K562 (cell line): ENCODE data around the gene CSK.
A peak's percentile ranks its signal among the peaks of the same experiment; 100 is the strongest.

Experiments used
- GABPA ChIP-seq: fragments of 200-800 bp; sonication (Bioruptor generic); conservative IDR thresholded peaks from 2 replicates; pipeline ENCODE4 v1.6.1; 2016; ENCODE audit warnings: low read depth, missing genetic modification characterization, missing compliant biosample characterization
- POLR2AphosphoS5 ChIP-seq: IDR thresholded peaks from 2 replicates; pipeline ENCODE4 v1.6.1; 2011; ENCODE audit warnings: mild to moderate bottlenecking, low read depth, low read length, moderate library complexity; ENCODE audit not compliant: control insufficient read depth, insufficient read depth
- SP1 ChIP-seq: sonication (generic); formaldehyde crosslinking; IDR thresholded peaks from 2 replicates; pipeline ENCODE4 v1.8.1; 2022; ENCODE audit warnings: mild to moderate bottlenecking, missing genetic modification reagents
- ZBTB8A ChIP-seq: fragments of 450-650 bp; IDR thresholded peaks from 2 replicates; pipeline ENCODE4 v1.6.1; 2018; ENCODE audit warnings: mild to moderate bottlenecking, moderate library complexity; ENCODE audit not compliant: partially characterized antibody
- ZKSCAN1 ChIP-seq: fragments of 150-350 bp; IDR thresholded peaks from 2 replicates; pipeline ENCODE4 v1.6.1; 2016; ENCODE audit warnings: low read depth, low read length
- ZNF217 ChIP-seq: sonication (generic); formaldehyde crosslinking; IDR thresholded peaks from 2 replicates; pipeline ENCODE4 v1.8.0; 2022; ENCODE audit warnings: mild to moderate bottlenecking, missing genetic modification reagents
- TF ChIP-seq, protein P1 (sequence below): sonication (generic); formaldehyde crosslinking; IDR thresholded peaks from 2 replicates; pipeline ENCODE4 v1.8.1; 2023; ENCODE audit warnings: mild to moderate bottlenecking, missing genetic modification reagents
- TF ChIP-seq, protein P2 (sequence below), 3 experiments: IDR thresholded peaks in 2 of 3; conservative IDR thresholded peaks in 1 of 3; 2 replicates each; pipeline ENCODE4 v1.5.1; 2011 to 2012; ENCODE audit warnings: low read length in 3 of 3, mild to moderate bottlenecking in 3 of 3, control low read depth in 2 of 3, improper control_type of control experiment in 1 of 3, inconsistent platforms in 1 of 3, low read depth in 1 of 3, mixed read lengths in 1 of 3, moderate library complexity in 1 of 3; ENCODE audit not compliant: insufficient read depth in 2 of 3

DNA sequence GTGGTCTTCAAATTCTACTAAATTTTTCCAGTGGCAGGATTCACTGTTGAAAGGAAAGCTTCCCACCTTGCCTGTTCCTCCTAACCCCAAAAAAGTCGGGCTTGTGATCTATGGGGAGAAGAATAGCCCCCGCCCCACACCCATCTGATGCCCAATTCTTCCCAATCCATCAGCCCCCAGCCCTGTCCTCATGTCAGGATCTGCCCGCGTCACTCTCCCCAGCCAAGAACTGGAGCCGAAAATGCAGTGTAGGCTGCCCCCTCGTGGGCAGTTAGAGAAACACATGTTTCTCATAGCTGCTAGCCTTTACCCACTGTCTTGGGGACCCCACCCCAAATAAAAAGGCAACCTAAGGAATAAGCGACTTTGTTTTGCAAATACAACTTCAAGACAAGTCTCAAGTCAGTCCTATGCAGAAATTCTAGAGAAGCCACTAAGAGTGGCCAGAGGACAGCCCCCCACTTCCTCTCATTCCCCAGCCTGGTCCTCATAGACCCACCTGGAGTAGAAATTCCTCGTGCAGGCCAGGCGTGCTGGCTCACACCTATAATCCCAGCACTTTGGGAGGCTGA is 13.0 kb upstream of the CSK start:
- TF ChIP-seq GABPA: no peak
- TF ChIP-seq SP1: no peak
- no peak for TF ChIP-seq ZBTB8A
- no peak for TF ChIP-seq POLR2AphosphoS5
- TF ChIP-seq ZNF217 (CRISPR knock-in tag): no peak
- TF ChIP-seq, protein P1, sequence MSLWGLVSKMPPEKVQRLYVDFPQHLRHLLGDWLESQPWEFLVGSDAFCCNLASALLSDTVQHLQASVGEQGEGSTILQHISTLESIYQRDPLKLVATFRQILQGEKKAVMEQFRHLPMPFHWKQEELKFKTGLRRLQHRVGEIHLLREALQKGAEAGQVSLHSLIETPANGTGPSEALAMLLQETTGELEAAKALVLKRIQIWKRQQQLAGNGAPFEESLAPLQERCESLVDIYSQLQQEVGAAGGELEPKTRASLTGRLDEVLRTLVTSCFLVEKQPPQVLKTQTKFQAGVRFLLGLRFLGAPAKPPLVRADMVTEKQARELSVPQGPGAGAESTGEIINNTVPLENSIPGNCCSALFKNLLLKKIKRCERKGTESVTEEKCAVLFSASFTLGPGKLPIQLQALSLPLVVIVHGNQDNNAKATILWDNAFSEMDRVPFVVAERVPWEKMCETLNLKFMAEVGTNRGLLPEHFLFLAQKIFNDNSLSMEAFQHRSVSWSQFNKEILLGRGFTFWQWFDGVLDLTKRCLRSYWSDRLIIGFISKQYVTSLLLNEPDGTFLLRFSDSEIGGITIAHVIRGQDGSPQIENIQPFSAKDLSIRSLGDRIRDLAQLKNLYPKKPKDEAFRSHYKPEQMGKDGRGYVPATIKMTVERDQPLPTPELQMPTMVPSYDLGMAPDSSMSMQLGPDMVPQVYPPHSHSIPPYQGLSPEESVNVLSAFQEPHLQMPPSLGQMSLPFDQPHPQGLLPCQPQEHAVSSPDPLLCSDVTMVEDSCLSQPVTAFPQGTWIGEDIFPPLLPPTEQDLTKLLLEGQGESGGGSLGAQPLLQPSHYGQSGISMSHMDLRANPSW (CRISPR knock-in tag): no peak
- TF ChIP-seq ZKSCAN1: no peak
- TF ChIP-seq, protein P2, sequence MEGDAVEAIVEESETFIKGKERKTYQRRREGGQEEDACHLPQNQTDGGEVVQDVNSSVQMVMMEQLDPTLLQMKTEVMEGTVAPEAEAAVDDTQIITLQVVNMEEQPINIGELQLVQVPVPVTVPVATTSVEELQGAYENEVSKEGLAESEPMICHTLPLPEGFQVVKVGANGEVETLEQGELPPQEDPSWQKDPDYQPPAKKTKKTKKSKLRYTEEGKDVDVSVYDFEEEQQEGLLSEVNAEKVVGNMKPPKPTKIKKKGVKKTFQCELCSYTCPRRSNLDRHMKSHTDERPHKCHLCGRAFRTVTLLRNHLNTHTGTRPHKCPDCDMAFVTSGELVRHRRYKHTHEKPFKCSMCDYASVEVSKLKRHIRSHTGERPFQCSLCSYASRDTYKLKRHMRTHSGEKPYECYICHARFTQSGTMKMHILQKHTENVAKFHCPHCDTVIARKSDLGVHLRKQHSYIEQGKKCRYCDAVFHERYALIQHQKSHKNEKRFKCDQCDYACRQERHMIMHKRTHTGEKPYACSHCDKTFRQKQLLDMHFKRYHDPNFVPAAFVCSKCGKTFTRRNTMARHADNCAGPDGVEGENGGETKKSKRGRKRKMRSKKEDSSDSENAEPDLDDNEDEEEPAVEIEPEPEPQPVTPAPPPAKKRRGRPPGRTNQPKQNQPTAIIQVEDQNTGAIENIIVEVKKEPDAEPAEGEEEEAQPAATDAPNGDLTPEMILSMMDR (IDR thresholded peaks at IDR 0.05 in 2 of 3, conservative IDR thresholded peaks at IDR 0.05 in 1 of 3; ENCODE audit: insufficient read depth in 2 of 3, low read depth in 1 of 3, low read length in 3 of 3): peak; percentile 84 to 85 (median 84)
